ENCODE measurements around the gene DIP2A.

DNA sequence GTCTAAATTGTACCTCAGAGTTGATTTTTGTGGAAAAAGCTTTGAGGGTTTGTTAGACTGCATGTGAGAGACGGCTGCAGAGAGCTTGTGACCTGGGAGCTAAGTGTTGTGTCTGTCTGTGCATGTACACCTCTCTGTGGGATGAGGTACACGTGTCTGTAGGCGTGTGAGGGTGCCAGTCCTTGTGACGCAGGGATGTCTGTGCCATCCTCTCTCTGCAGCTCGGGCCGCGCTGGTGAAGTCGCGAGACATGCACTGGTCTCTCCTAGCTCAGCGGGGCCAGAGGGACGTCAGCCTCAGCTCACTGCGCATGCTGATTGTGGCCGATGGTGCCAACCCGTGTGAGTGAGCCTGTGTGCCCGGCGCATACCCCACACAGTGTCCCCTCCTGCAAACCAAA lies 79.6 kb downstream of the DIP2A start:
- TF ChIP-seq, protein P1, sequence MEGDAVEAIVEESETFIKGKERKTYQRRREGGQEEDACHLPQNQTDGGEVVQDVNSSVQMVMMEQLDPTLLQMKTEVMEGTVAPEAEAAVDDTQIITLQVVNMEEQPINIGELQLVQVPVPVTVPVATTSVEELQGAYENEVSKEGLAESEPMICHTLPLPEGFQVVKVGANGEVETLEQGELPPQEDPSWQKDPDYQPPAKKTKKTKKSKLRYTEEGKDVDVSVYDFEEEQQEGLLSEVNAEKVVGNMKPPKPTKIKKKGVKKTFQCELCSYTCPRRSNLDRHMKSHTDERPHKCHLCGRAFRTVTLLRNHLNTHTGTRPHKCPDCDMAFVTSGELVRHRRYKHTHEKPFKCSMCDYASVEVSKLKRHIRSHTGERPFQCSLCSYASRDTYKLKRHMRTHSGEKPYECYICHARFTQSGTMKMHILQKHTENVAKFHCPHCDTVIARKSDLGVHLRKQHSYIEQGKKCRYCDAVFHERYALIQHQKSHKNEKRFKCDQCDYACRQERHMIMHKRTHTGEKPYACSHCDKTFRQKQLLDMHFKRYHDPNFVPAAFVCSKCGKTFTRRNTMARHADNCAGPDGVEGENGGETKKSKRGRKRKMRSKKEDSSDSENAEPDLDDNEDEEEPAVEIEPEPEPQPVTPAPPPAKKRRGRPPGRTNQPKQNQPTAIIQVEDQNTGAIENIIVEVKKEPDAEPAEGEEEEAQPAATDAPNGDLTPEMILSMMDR (IDR thresholded peaks at IDR 0.05; ENCODE audit: low read depth, low read length), result no peak
- TF ChIP-seq EZH2phosphoT487 (IDR thresholded peaks at IDR 0.05; ENCODE audit: low read depth), result no peak

Measured in OCI-LY3 (cell line).